SK-N-SH (cell line): ENCODE measurements around the gene NTM. TPM values are rescaled to one million over a fixed set of nuclear protein-coding genes. Genes with fewer than 3 reads are reported as not detected.

Experiments
- CTCF ChIA-PET: fragments of 300-600, 350-600 bp; formaldehyde crosslinking; extraction: SDS; loops from one replicate; lab custom pipeline; 2021; lab: Yijun Ruan, JAX
- POLR2A ChIA-PET: fragments of 350-600 bp; sonication (Branson Sonifier 250); formaldehyde crosslinking; extraction: SDS; loops from one replicate; lab custom pipeline; 2020; ENCODE audit warnings: antibody characterized with exemption, inconsistent platforms; lab: Yijun Ruan, JAX
- DNase-seq: peaks from one replicate; pipeline ENCODE4 v3.0.0; 2012
- H2AFZ ChIP-seq: fragments of 200-600 bp; sonication (generic); 2 replicates; pipeline ENCODE4 v1.8.1; 2016; ENCODE audit warnings: antibody characterized with exemption, mild to moderate bottlenecking, low read depth
- H3F3A ChIP-seq: fragments of 200-600 bp; sonication (generic); replicated peaks from 2 replicates; pipeline ENCODE3; 2016; ENCODE audit warnings: antibody characterized with exemption, mild to moderate bottlenecking; ENCODE audit not compliant: insufficient read depth
- H3K27ac ChIP-seq, 2 experiments: fragments of 200-500 bp in 1 of 2; fragments of 200-600 bp in 1 of 2; sonication (Bioruptor generic) in 1 of 2; sonication (generic), shearing (Covaris generic) in 1 of 2; 2 replicates each; pipeline versions ENCODE4 v1.5.1 to v1.6.1; 2014 to 2016; ENCODE audit warnings: low read depth in 2 of 2, inconsistent platforms in 1 of 2, low read length in 1 of 2, mild to moderate bottlenecking in 1 of 2, mixed read lengths in 1 of 2
- H3K27me3 ChIP-seq: fragments of 200-600 bp; sonication (generic), shearing (Covaris generic); 2 replicates; pipeline ENCODE4 v1.6.1; 2016; ENCODE audit warnings: mixed run types; ENCODE audit not compliant: insufficient read depth
- H3K36me3 ChIP-seq, 2 experiments: fragments of 200-500 bp in 1 of 2; fragments of 200-600 bp in 1 of 2; sonication (Bioruptor generic) in 1 of 2; sonication (generic) in 1 of 2; replicated peaks in 1 of 2; 2 replicates each; pipeline versions ENCODE3 to v1.5.1; 2014 to 2016; ENCODE audit warnings: low read length in 1 of 2, mild to moderate bottlenecking in 1 of 2; ENCODE audit not compliant: insufficient read depth in 2 of 2, control insufficient read depth in 1 of 2
- H3K4me1 ChIP-seq, 2 experiments: fragments of 200-500 bp in 1 of 2; fragments of 200-600 bp in 1 of 2; sonication (Bioruptor generic) in 1 of 2; sonication (generic), shearing (Covaris generic) in 1 of 2; 2 replicates each; pipeline versions ENCODE4 v1.5.1 to v1.6.1; 2014 to 2016; ENCODE audit warnings: low read depth in 1 of 2, low read length in 1 of 2, mixed run types in 1 of 2; ENCODE audit not compliant: insufficient read depth in 2 of 2, control insufficient read depth in 1 of 2
- H3K4me2 ChIP-seq: fragments of 200-600 bp; sonication (generic), shearing (Covaris generic); 2 replicates; pipeline ENCODE4 v1.6.1; 2017; ENCODE audit warnings: mixed run types
- H3K4me3 ChIP-seq, 2 experiments: fragments of 200-500 bp in 1 of 2; fragments of 200-600 bp in 1 of 2; sonication (Bioruptor generic) in 1 of 2; sonication (generic), shearing (Covaris generic) in 1 of 2; 2 replicates each; pipeline versions ENCODE4 v1.5.1 to v1.8.1; 2014 to 2016; ENCODE audit warnings: low read depth in 2 of 2, inconsistent platforms in 1 of 2, low read length in 1 of 2, mild to moderate bottlenecking in 1 of 2, mixed read lengths in 1 of 2, moderate library complexity in 1 of 2
- H3K79me2 ChIP-seq: fragments of 200-600 bp; sonication (generic); 2 replicates; pipeline ENCODE4 v1.8.1; 2017; ENCODE audit warnings: mild to moderate bottlenecking; ENCODE audit not compliant: insufficient read depth
- H3K9ac ChIP-seq: fragments of 200-600 bp; sonication (generic); 2 replicates; pipeline ENCODE4 v1.6.1; 2017; ENCODE audit warnings: mixed run types
- H3K9me2 ChIP-seq: fragments of 200-600 bp; sonication (generic); 2 replicates; pipeline ENCODE4 v1.6.1; 2017; ENCODE audit warnings: mixed run types
- H3K9me3 ChIP-seq: fragments of 200-600 bp; sonication (generic); 2 replicates; pipeline ENCODE4 v1.6.1; 2017; ENCODE audit warnings: mixed run types, mild to moderate bottlenecking, moderate library complexity
- H4K20me1 ChIP-seq: fragments of 200-600 bp; sonication (generic); 2 replicates; pipeline ENCODE4 v1.6.1; 2017; ENCODE audit warnings: mild to moderate bottlenecking, mixed run types; ENCODE audit not compliant: insufficient read depth
- CHD2 ChIP-seq: fragments of 150-350 bp; IDR thresholded peaks from 2 replicates; pipeline ENCODE4 v1.6.1; 2018; ENCODE audit warnings: low read length; ENCODE audit not compliant: partially characterized antibody
- ELF1 ChIP-seq: IDR thresholded peaks from 2 replicates; pipeline ENCODE4 v1.4.0; 2012
- EP300 ChIP-seq, 2 experiments: IDR thresholded peaks; 2 replicates each; pipeline versions ENCODE4 v1.4.0 to v1.6.1; 2012; ENCODE audit warnings: borderline replicate concordance in 1 of 2, low read depth in 1 of 2, low read length in 1 of 2
- FOSL2 ChIP-seq: IDR thresholded peaks from 2 replicates; pipeline ENCODE4 v1.4.0; 2012; ENCODE audit warnings: low read depth, mild to moderate bottlenecking, moderate library complexity, borderline replicate concordance
- GATA2 ChIP-seq: sonication (generic); formaldehyde crosslinking; IDR thresholded peaks from 2 replicates; pipeline ENCODE4 v1.5.0; 2020; ENCODE audit warnings: mild to moderate bottlenecking, missing genetic modification reagents
- IRF3 ChIP-seq: fragments of 150-350 bp; IDR thresholded peaks from 2 replicates; pipeline ENCODE4 v1.6.1; 2016; ENCODE audit warnings: mild to moderate bottlenecking, low read depth, low read length
- NRF1 ChIP-seq: IDR thresholded peaks from 2 replicates; pipeline ENCODE4 v1.6.1; 2012; ENCODE audit warnings: low read depth, mild to moderate bottlenecking, low read length
- RCOR1 ChIP-seq: fragments of 150-350 bp; IDR thresholded peaks from 2 replicates; pipeline ENCODE4 v1.6.1; 2017; ENCODE audit warnings: antibody characterized with exemption, low read length
- REST ChIP-seq: IDR thresholded peaks from 2 replicates; pipeline ENCODE4 v1.6.1; 2012; ENCODE audit warnings: mild to moderate bottlenecking, low read depth, low read length, moderate library complexity
- SIN3A ChIP-seq: IDR thresholded peaks from 2 replicates; pipeline ENCODE4 v1.6.1; 2012; ENCODE audit warnings: low read depth, mild to moderate bottlenecking, low read length, moderate library complexity, borderline replicate concordance
- TAF1 ChIP-seq: IDR thresholded peaks from 2 replicates; pipeline ENCODE4 v1.6.1; 2012; ENCODE audit warnings: low read depth, mild to moderate bottlenecking, low read length, moderate library complexity, borderline replicate concordance
- USF1 ChIP-seq: IDR thresholded peaks from 2 replicates; pipeline ENCODE4 v1.4.0; 2012; ENCODE audit warnings: low read depth, borderline replicate concordance
- USF2 ChIP-seq: fragments of 150-350 bp; IDR thresholded peaks from 2 replicates; pipeline ENCODE4 v1.6.1; 2017; ENCODE audit warnings: antibody characterized with exemption, low read length, low read depth, borderline replicate concordance
- YY1 ChIP-seq: IDR thresholded peaks from 2 replicates; pipeline ENCODE4 v1.4.0; 2012; ENCODE audit warnings: low read depth, mild to moderate bottlenecking
- ZBTB33 ChIP-seq: IDR thresholded peaks from 2 replicates; pipeline ENCODE4 v1.4.0; 2012; ENCODE audit warnings: low read depth, borderline replicate concordance
- WGBS: methylation state at CpG from one replicate; pipeline ENCODE4 v1.1.6; 2017; ENCODE audit warnings: low lambda C conversion rate; 5-methylcytosine and 5-hydroxymethylcytosine counted together
- polyA plus RNA-seq, 3 experiments: library from polyadenylated mRNA; depleted of rRNA; stranded (reverse); fragments of >200 nt; gene quantifications; 2 replicates each; pipeline ENCODE4 v1.2.3, GENCODE V29; 2012
- TF ChIP-seq, protein P1 (sequence below): fragments of 200-600 bp; sonication (generic); IDR thresholded peaks from 2 replicates; pipeline ENCODE4 v1.6.1; 2017; ENCODE audit warnings: antibody characterized with exemption, mild to moderate bottlenecking, moderate library complexity

NTM gene
- polyA plus RNA-seq, 1 of the 3 experiments (the other 2 are of a cell fraction) = 20.0 TPM

- TF ChIP-seq USF1 (no peak), EP300 (IDR thresholded peaks at IDR 0.05; ENCODE audit: borderline replicate concordance in 1 of 2, low read depth in 1 of 2, low read length in 1 of 2) (no peak), CHD2 (no peak), NRF1 (no peak), IRF3 (no peak)
- ChIA-PET CTCF (no interaction called here), POLR2A (no interaction called here)
- H3K27ac ChIP-seq = no peak overlapping the region
- no peaks in the 10 kb centered on the region for H4K20me1 ChIP-seq
- H3F3A ChIP-seq = no peaks in the 10 kb centered on the region
- H3K79me2 ChIP-seq = no peaks in the 10 kb centered on the region
- H3K4me2 ChIP-seq = no peak overlapping the region
- 47% methylated on average over 11 of the region's 11 CpGs for WGBS
- H3K9ac ChIP-seq = no peak overlapping the region
- H3K9me2 ChIP-seq = no peaks in the 10 kb centered on the region
- H2AFZ ChIP-seq = no peak overlapping the region
- H3K4me1 ChIP-seq = no peaks in the 10 kb centered on the region; a peak in 1 of 4 replicates
- no peak overlapping the region for H3K4me3 ChIP-seq
- H3K36me3 ChIP-seq = no peaks in the 10 kb centered on the region
- DNase-seq = no peak
- no peaks in the 10 kb centered on the region for H3K9me3 ChIP-seq
- H3K27me3 ChIP-seq = peaks cover 25% of the 10 kb centered on the region; the same call in 1 of the 2 replicates
Measured at GRCh38 chr11:131809203-131809918, 438.9 kb downstream of the NTM start.

- no peaks in the 10 kb centered on the region; a peak in 1 of 4 replicates for H3K4me1 ChIP-seq
- no peaks in the 10 kb centered on the region for H3K79me2 ChIP-seq
- no peak overlapping the region for H3K9ac ChIP-seq
- H2AFZ ChIP-seq = no peak overlapping the region
- no peak overlapping the region for H3K4me2 ChIP-seq
- no peaks in the 10 kb centered on the region for H3K9me3 ChIP-seq
- WGBS = 39% methylated on average over 3 of the region's 3 CpGs
- no peaks in the 10 kb centered on the region for H3K9me2 ChIP-seq
- H3K4me3 ChIP-seq = no peak overlapping the region
- DNase-seq = no peak
- H3K36me3 ChIP-seq = no peaks in the 10 kb centered on the region
- H3F3A ChIP-seq = no peaks in the 10 kb centered on the region
- H3K27ac ChIP-seq = no peak overlapping the region
- no peaks in the 10 kb centered on the region for H4K20me1 ChIP-seq
- peaks cover 17% of the 10 kb centered on the region; the same call in 1 of the 2 replicates for H3K27me3 ChIP-seq
- POLR2A ChIA-PET = no interaction called here
- CTCF ChIA-PET = no interaction called here
- TF ChIP-seq GATA2 (CRISPR knock-in tag) (no peak), USF2 (no peak), FOSL2 (no peak), RCOR1 (no peak), SIN3A (no peak), ZBTB33 (no peak), TAF1 (no peak), YY1 (no peak), REST (no peak), ELF1 (no peak)
- TF ChIP-seq, protein P1, sequence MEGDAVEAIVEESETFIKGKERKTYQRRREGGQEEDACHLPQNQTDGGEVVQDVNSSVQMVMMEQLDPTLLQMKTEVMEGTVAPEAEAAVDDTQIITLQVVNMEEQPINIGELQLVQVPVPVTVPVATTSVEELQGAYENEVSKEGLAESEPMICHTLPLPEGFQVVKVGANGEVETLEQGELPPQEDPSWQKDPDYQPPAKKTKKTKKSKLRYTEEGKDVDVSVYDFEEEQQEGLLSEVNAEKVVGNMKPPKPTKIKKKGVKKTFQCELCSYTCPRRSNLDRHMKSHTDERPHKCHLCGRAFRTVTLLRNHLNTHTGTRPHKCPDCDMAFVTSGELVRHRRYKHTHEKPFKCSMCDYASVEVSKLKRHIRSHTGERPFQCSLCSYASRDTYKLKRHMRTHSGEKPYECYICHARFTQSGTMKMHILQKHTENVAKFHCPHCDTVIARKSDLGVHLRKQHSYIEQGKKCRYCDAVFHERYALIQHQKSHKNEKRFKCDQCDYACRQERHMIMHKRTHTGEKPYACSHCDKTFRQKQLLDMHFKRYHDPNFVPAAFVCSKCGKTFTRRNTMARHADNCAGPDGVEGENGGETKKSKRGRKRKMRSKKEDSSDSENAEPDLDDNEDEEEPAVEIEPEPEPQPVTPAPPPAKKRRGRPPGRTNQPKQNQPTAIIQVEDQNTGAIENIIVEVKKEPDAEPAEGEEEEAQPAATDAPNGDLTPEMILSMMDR = no peak
Measured at GRCh38 chr11:131810541-131810940, 440.1 kb downstream of the NTM start.
